Stimulated activated CD4-positive, alpha-beta T cell treated with anti-CD3 and anti-CD28 coated beads, Interleukin-4, amount 100 ng/mL, for 24 hours (primary cell): ENCODE measurements around the gene SMPDL3B.
"Not testable (repeated sequence)": the region's sequence is repeated elsewhere in the genome, so short reads cannot be mapped to it uniquely, and the experiment has no call there.

Experiments used
- DNase-seq: peaks from one replicate; pipeline ENCODE4 v3.0.0-alpha.2; 2020

The SMPDL3B gene

GRCh38 chr1:27973771-27974416 is 39.1 kb downstream of the SMPDL3B start:
- DNase-seq = no peak

- DNase-seq = no peak
Observed at GRCh38 chr1:27974417-27974781, 39.6 kb downstream of the SMPDL3B start.

GRCh38 chr1:27979151-27979858 is 44.5 kb downstream of the SMPDL3B start:
- no peak for DNase-seq

GRCh38 chr1:27979859-27980201 is 45.0 kb downstream of the SMPDL3B start:
- no peak for DNase-seq

GRCh38 chr1:27980216-27980845 is 45.5 kb downstream of the SMPDL3B start:
- DNase-seq = no peak

GRCh38 chr1:27981145-27981544 is 46.3 kb downstream of the SMPDL3B start:
- no peak for DNase-seq

- DNase-seq = no peak
Observed at GRCh38 chr1:27990920-27991537, 56.2 kb downstream of the SMPDL3B start.

GRCh38 chr1:27992276-27992675 is 57.5 kb downstream of the SMPDL3B start:
- peak; percentile 41 for DNase-seq

- peak; percentile 17 for DNase-seq
Observed at GRCh38 chr1:27993241-27993640, 58.4 kb downstream of the SMPDL3B start.

- DNase-seq = no peak
Observed at GRCh38 chr1:27994060-27994459, 59.3 kb downstream of the SMPDL3B start.

GRCh38 chr1:27994526-27994925 is 59.7 kb downstream of the SMPDL3B start:
- not testable (repeated sequence) for DNase-seq

- DNase-seq = no peak
Observed at GRCh38 chr1:27999055-27999454, 64.3 kb downstream of the SMPDL3B start.

GRCh38 chr1:28002600-28002999 is 67.8 kb downstream of the SMPDL3B start:
- no peak for DNase-seq

GRCh38 chr1:28003117-28003516 is 68.3 kb downstream of the SMPDL3B start:
- not testable (repeated sequence) for DNase-seq
